DMS53 treated with DMSO at 0.1 percent for 48 hours (cell line): Measurements from ENCODE around the gene GSTM4.
"Not testable (repeated sequence)": the region's sequence is repeated elsewhere in the genome, so short reads cannot be mapped to it uniquely, and the experiment has no call there.

ENCODE experiments used
- DNase-seq: peaks from one replicate; lab custom pipeline; 2025; ENCODE audit not compliant: unreplicated experiment; lab: John Stamatoyannopoulos, UW

GSTM4 gene

GRCh38 chr1:109664671-109665070, 8.8 kb downstream of the GSTM4 start:
- DNase-seq, result no peak

DNA sequence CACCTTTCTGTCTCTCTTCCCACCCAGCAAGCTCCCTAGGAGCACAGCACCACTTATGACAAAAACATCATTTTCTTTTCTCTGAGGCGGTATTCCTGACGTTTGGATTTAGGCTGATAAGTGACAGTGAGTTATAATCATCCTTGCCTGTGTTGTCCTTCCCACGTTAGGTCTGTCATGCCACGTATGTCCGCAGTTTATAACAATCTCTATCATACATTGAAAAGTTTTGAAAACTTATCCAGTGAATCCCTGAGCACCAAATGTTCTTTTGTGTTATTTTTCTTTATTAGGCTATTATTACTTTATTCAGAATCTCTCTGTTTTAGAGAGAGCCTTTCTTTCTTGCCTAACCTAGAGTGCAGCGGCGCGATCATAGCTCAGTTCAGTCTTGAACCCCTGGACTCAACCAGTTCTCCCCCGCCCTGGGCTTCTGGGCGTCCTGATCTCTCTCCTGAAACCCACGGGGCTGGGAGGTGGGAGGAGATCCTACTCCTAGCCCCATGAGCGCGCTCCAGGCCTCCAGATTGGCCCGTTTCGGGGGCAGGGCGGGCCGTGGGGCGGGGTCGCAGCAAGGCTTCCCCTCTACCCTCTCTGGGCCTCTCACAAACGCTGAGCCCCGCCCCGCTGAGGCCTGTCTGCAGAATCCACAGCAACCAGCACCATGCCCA, 11.7 kb downstream of the GSTM4 start, which contains the start of gene GSTM2:
Gene GSTM2 (plus strand): TSS at position 606 of the 671 bp plus-strand sequence. CDS start 59 bp downstream, at position 665.
- peak; percentile 62 for DNase-seq

GRCh38 chr1:109668123-109668775, 12.3 kb downstream of the GSTM4 start:
- DNase-seq, result no peak

DNA sequence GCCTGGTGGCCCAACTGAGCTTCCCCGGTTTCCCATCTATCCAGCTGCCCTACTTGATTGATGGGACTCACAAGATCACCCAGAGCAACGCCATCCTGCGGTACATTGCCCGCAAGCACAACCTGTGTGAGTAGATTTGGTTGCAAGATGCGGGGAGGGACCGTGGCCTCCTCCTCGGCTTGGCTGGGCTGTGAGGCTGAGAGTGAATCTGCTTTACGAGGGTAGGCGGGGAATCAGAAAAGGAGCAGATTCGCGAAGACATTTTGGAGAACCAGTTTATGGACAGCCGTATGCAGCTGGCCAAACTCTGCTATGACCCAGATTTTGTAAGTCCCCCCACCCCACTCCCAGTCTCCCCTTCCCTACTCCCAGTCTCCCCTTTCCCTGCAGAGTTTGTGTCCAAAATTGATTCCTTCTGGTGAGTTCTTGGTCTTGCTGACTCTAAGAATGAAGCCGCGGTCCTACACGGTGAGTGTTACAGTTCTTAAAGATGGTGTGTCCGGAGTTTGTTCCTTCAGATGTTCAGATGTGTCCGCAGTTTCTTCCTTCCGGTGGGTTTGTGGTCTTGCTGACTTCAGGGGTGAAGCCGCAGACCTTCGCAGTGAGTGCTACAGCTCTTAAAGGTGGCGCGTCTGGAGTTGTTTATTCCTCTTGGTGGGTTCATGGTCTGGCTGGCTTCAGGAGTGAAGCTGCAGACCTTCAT, 13.5 kb downstream of the GSTM4 start:
- DNase-seq, result no peak

DNA sequence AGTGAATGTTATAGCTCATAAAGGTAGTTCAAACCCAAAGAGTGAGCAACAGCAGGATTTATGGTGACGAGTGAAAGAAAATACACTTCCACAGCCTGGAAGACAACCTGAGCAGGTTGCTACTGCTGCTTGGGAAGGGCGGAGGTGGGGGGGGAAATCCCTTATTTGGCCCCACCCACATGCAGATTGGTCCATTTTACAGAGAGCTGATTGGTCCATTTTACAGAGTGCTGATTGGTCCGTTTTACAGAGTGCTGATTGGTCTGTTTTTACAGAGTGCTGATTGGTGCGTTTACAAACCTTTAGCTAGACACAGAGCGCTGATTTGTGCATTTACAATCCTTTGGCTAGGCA, 14.0 kb downstream of the GSTM4 start:
- not testable (repeated sequence) for DNase-seq

GRCh38 chr1:109671067-109671466, 15.2 kb downstream of the GSTM4 start:
- DNase-seq, result no peak

- DNase-seq, result not testable (repeated sequence)
Measured at GRCh38 chr1:109673861-109674260, 18.0 kb downstream of the GSTM4 start.

- not testable (repeated sequence) for DNase-seq
Measured at GRCh38 chr1:109676683-109677381, 20.9 kb downstream of the GSTM4 start.

GRCh38 chr1:109677459-109677858, 21.6 kb downstream of the GSTM4 start:
- no peak for DNase-seq

GRCh38 chr1:109678637-109679036, 22.7 kb downstream of the GSTM4 start:
- DNase-seq, result not testable (repeated sequence)

DNA sequence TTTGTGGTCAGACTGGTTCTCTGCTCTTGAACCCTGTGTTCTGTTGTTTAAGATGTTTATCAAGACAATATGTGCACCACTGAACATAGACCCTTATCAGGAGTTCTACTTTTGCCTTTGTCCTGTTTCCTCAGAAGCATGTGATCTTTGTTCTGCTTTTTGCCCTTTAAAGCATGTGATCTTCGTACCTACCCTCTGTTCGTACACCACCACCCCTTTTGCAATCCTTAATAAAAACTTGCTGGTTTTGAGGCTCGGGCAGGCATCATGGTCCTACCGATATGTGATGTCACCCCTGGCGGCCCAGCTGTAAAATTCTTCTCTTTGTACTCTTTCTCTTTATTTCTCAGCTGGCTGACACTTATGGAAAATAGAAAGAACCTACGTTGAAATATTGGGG, 28.9 kb downstream of the GSTM4 start:
- not testable (repeated sequence) for DNase-seq

DNA sequence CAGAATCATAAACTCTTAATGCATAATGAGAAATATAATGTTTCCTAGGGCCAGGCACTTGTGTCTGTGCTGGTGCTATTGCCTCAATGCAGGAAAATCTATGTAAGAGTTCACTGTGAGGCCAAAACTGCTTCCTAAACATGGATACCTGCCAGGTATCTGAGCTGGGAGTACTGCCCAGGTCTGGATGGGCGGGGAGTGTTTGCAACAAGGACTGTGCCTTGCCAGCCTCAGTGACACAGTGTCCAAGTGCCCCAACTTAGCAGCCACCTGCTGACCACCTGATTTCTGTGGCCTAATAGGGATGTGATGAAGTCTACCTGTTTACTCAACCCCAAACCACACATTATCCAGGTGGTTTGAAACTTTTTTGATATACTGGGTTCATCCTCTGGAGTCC, 29.5 kb downstream of the GSTM4 start:
- DNase-seq, result not testable (repeated sequence)

GRCh38 chr1:109685890-109686289, 30.0 kb downstream of the GSTM4 start:
- not testable (repeated sequence) for DNase-seq

DNA sequence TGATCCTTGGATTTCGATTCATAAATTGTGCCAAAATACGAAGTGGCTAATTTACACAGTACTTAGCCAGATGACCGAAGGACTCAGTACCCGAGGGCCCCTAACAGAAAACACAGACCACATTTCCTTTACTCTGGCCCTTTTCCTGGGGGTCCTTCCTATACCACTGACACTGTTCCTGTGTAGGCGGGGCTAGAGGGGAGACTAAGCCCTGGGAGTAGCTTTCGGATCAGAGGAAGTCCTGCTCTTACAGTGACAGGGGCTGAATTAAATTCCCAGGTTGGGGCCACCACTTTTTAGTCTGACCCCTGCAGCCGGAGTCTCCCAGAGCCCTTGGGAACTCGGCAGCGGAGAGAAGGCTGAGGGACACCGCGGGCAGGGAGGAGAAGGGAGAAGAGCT, 31.2 kb downstream of the GSTM4 start:
- DNase-seq, result not testable (repeated sequence)

DNA sequence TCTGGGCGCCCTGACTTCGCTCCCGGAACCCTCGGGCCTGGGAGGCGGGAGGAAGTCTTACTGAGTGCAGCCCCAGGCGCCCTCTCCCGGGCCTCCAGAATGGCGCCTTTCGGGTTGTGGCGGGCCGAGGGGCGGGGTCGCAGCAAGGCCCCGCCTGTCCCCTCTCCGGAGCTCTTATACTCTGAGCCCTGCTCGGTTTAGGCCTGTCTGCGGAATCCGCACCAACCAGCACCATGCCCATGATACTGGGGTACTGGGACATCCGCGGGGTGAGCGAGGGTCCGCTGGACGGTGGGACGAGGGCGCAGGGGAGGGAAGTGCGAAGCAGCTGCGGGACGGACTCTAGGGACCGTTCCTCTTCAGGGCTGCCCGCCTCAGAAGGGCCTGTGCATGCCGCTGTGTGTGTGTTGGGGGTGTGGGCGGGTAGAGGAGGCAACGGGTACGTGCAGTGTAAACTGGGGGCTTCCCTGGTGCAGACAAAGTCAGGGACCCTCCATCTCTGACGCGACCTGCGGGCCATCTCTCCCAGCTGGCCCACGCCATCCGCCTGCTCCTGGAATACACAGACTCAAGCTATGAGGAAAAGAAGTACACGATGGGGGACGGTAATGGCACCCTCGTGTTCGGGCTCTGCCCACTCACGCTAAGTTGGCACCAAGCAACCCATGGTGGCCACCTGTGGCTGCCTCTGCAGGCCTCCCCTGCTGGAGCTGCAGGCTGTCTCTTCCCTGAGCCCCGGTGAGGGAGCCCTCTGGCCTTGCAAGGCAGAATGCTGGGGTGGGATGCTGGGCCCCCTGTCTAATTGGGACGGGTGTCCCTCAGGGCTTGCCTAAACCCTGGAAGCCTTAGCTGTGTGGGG, 32.0 kb downstream of the GSTM4 start, which contains the start of gene GSTM1:
Gene GSTM1 (plus strand): TSS at position 177 of the 859 bp plus-strand sequence. CDS start 57 bp downstream, at position 234.
- DNase-seq, result no peak

DNA sequence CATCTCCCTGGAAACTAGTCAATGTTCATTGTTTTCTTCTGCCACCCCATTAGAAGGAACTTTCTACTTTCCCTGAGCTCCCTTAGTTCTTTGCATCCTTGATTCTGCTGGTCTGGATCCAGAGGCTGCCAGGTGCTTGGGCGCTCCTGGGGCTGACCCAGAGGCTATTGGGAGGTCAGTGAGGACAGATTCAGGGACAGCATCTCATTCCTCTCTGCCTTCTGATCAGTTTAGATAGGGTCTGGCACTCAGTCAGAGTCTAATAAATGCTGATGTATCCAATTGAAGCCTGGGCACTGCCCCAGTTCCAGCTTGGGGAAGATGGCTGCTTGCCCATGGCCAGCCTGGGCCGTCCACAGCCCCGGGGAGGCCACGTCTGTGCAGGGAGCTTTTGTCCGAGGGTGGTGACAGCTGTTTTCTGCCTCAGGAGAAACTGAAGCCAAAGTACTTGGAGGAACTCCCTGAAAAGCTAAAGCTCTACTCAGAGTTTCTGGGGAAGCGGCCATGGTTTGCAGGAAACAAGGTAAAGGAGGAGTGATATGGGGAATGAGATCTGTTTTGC, 34.0 kb downstream of the GSTM4 start:
- no peak for DNase-seq

GRCh38 chr1:109691759-109692158, 35.9 kb downstream of the GSTM4 start:
- no peak for DNase-seq

- not testable (repeated sequence) for DNase-seq
Measured at GRCh38 chr1:109694400-109694799, 38.5 kb downstream of the GSTM4 start.

- DNase-seq, result not testable (repeated sequence)
Measured at GRCh38 chr1:109695138-109695537, 39.2 kb downstream of the GSTM4 start.

DNA sequence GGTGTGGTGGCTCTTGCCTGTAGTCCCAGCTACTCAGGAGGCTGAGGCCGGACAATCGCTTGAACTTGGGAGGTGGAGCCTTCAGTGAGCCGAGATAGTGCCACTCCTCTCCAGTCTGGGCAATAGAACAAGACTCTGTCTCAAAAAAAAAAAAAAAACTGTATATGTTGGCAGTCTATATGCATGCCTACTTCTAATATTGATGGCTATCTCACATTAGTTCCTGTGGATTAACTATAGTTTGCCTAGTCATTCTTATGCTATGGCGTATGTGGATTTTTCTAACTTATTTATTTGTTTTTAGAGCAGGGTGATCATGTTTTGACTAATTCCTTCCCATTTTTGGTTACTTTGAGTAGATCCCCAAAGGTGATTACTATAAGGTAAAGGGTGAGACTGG, 41.2 kb downstream of the GSTM4 start:
- no peak for DNase-seq
